Endothelial cell of umbilical vein (primary cell): ENCODE measurements around the gene KHSRP. TPM values are rescaled to one million over a fixed set of nuclear protein-coding genes. Genes with fewer than 3 reads are reported as not detected.

Source experiments
- BruUV-seq: library from RNA; stranded (reverse); fragments of 400-500 nt; replicated peaks from 2 replicates; lab custom pipeline; 2021; lab: Mats Ljungman, UMichigan
- CTCF ChIA-PET: fragments of 300-600, 350-600 bp; sonication (Branson Sonifier 250); formaldehyde crosslinking; loops from one replicate; lab custom pipeline; 2021; ENCODE audit warnings: antibody characterized with exemption, inconsistent platforms; lab: Charles Lee
- POLR2A ChIA-PET: fragments of 300-600, 350-600 bp; sonication (Branson Sonifier 250); formaldehyde crosslinking; loops from one replicate; lab custom pipeline; 2021; ENCODE audit warnings: antibody characterized with exemption, inconsistent platforms; lab: Charles Lee
- DNase-seq: peaks from one replicate; pipeline ENCODE4 v3.0.0-alpha.2; 2011; ENCODE audit warnings: low read depth, low spot score
- FAIRE-seq: peaks from 2 replicates; lab custom pipeline; 2011; peaks lifted over from hg19 to GRCh38; lab: Jason Lieb, UNC
- H2AFZ ChIP-seq: 2 replicates; pipeline ENCODE4 v1.6.0; 2012; ENCODE audit warnings: low read depth, low read length, control low read depth, inconsistent platforms
- H3K27ac ChIP-seq: 2 replicates; pipeline ENCODE4 v1.5.1; 2011; ENCODE audit warnings: low read depth, mild to moderate bottlenecking, control low read depth, low read length, moderate library complexity; ENCODE audit not compliant: insufficient read depth
- H3K27me3 ChIP-seq, 2 experiments: 2 replicates each; pipeline versions ENCODE4 v1.6.0 to v1.6.1; 2011; ENCODE audit warnings: low read length in 2 of 2, mixed read lengths in 1 of 2; ENCODE audit not compliant: control insufficient read depth in 2 of 2, insufficient read depth in 2 of 2
- H3K36me3 ChIP-seq, 2 experiments: 2 replicates in 1 of 2; 3 replicates in 1 of 2; pipeline ENCODE4 v1.5.1; 2011; ENCODE audit warnings: low read length in 2 of 2, mild to moderate bottlenecking in 1 of 2, moderate library complexity in 1 of 2; ENCODE audit not compliant: control insufficient read depth in 2 of 2, insufficient read depth in 2 of 2; ENCODE audit errors: extremely low read depth in 1 of 2
- H3K4me1 ChIP-seq: 3 replicates; pipeline ENCODE4 v1.5.1; 2011; ENCODE audit warnings: mild to moderate bottlenecking, low read length; ENCODE audit not compliant: control insufficient read depth, insufficient read depth; ENCODE audit errors: extremely low read depth
- H3K4me2 ChIP-seq: 2 replicates; pipeline ENCODE4 v1.6.1; 2011; ENCODE audit warnings: low read length, control low read depth, mixed read lengths; ENCODE audit not compliant: insufficient read depth
- H3K4me3 ChIP-seq, 3 experiments: fragments of 200-600 bp in 1 of 3; sonication (generic), shearing (Covaris generic) in 1 of 3; replicated peaks in 1 of 3; 2 replicates each; pipeline ENCODE4 v1.5.1; 2011 to 2016; ENCODE audit warnings: control low read depth in 3 of 3, low read length in 3 of 3, mild to moderate bottlenecking in 2 of 3, inconsistent platforms in 1 of 3, low read depth in 1 of 3, moderate library complexity in 1 of 3; ENCODE audit not compliant: insufficient read depth in 1 of 3
- H3K79me2 ChIP-seq: 2 replicates; pipeline ENCODE4 v1.6.0; 2012; ENCODE audit warnings: low read length, inconsistent platforms; ENCODE audit not compliant: control insufficient read depth, insufficient read depth
- H3K9ac ChIP-seq: replicated peaks from 2 replicates; pipeline ENCODE3; 2011; ENCODE audit warnings: low read length, control low read depth; ENCODE audit not compliant: insufficient read depth; ENCODE audit errors: extremely low read depth
- H3K9me1 ChIP-seq: replicated peaks from 3 replicates; pipeline ENCODE4 v1.6.0; 2011; ENCODE audit warnings: mild to moderate bottlenecking, low read length; ENCODE audit not compliant: control insufficient read depth, insufficient read depth; ENCODE audit errors: extremely low read depth
- H3K9me3 ChIP-seq: replicated peaks from 2 replicates; pipeline ENCODE4 v1.5.1; 2012; ENCODE audit warnings: low read length, inconsistent platforms; ENCODE audit not compliant: control insufficient read depth, insufficient read depth
- H4K20me1 ChIP-seq: replicated peaks from 2 replicates; pipeline ENCODE3; 2011; ENCODE audit warnings: mild to moderate bottlenecking, low read length; ENCODE audit not compliant: control insufficient read depth, insufficient read depth; ENCODE audit errors: extremely low read depth
- EZH2 ChIP-seq: IDR thresholded peaks from 2 replicates; pipeline ENCODE4 v1.6.1; 2012; ENCODE audit warnings: borderline replicate concordance, low read depth, mild to moderate bottlenecking, moderate library complexity, low read length, inconsistent platforms; ENCODE audit not compliant: severe bottlenecking
- JUN ChIP-seq: IDR thresholded peaks from 2 replicates; pipeline ENCODE4 v1.6.1; 2011; ENCODE audit warnings: borderline replicate concordance, low read depth; ENCODE audit not compliant: insufficient read length, insufficient read depth
- MYC ChIP-seq: IDR thresholded peaks from one replicate; pipeline ENCODE4 v1.6.1; 2011; ENCODE audit warnings: mild to moderate bottlenecking, low read depth, low read length
- POLR2A ChIP-seq: IDR thresholded peaks from 2 replicates; pipeline ENCODE4 v1.6.1; 2012; ENCODE audit warnings: low read depth, mild to moderate bottlenecking, control low read depth, low read length
- POLR2AphosphoS5 ChIP-seq: IDR thresholded peaks from 2 replicates; pipeline ENCODE4 v1.6.1; 2012; ENCODE audit warnings: low read depth, mild to moderate bottlenecking, control low read depth, low read length, moderate library complexity; ENCODE audit not compliant: insufficient read depth
- dilution Hi-C: fragments of 300-500 bp; cut with MboI; formaldehyde crosslinking; loops from one replicate; pipeline ENCODE4 v1.15.0; 2019; ENCODE audit warnings: low sequenced_read_pairs; ENCODE audit not compliant: extremely low pct_ligation_motif_present
- intact Hi-C: fragments of 100-400 bp; cut with micrococcal nuclease; formaldehyde crosslinking; loops from one replicate; pipeline ENCODE4 v1.10.0; 2022
- polyA plus RNA-seq, 4 experiments: library from polyadenylated mRNA; depleted of rRNA in 3 of 4; stranded (reverse) in 3 of 4; unstranded in 1 of 4; fragments of >200 nt; gene quantifications; 2 replicates each; pipeline versions ENCODE4 v1.2.1 to v1.2.3, GENCODE V29; 2011 to 2012; ENCODE audit warnings: missing spikeins in 1 of 4
- total RNA-seq: library from RNA; stranded (reverse); gene quantifications from 2 replicates; pipeline ENCODE4 v1.2.3, GENCODE V29; 2021
- TF ChIP-seq, protein P1 (sequence below): IDR thresholded peaks from 2 replicates; pipeline ENCODE4 v1.6.1; 2011; ENCODE audit not compliant: insufficient read depth, insufficient read length

The KHSRP gene
- total and polyA plus RNA-seq, 2 donors (not counting 3 experiments of a cell fraction or from before 2014, with no cell fraction given) = 98.3 to 372 TPM

DNA sequence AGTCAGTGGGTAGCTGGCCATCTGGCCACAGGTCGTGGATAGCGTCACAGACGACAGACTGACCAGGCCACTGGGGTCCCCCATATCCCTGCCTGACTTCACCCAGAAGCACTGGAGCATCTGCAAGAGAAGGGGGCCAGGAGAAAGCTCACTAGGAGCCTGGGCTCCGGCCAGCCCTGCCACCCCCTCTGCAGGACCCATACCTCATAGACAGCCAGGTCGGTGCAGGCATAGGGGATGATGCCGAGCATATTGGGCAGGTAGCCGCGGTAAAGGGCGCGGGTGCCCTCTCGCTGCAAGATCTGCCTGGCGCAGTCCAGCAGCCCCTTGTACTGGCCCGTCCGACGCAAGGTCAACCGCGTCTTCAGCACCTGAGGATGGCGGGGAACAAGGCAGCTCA, 2.5 kb upstream of the KHSRP start:
- Histone ChIP-seq H3K4me3 (no peak overlapping the region), H3K4me2 (no peak overlapping the region), H3K9me3 (no peaks in the 10 kb centered on the region), H4K20me1 (peaks cover 3% of the 10 kb centered on the region), H3K27ac (no peak overlapping the region), H3K9ac (no peak overlapping the region), H3K27me3 (no peaks in the 10 kb centered on the region), H3K9me1 (no peaks in the 10 kb centered on the region), H3K79me2 (peaks cover 21% of the 10 kb centered on the region), H2AFZ (no peak overlapping the region), H3K4me1 (peaks cover 8% of the 10 kb centered on the region), H3K36me3 (no peaks in the 10 kb centered on the region)
- DNase-seq = no peak
- ChIA-PET POLR2A (no interaction called here), CTCF (no interaction called here)
- dilution Hi-C loops (no loop called here), intact Hi-C loops (loop anchor here (10.0 kb wide), 2 partner anchors 262 to 308 kb away; partner anchors contain the start of genes GPR108 and TRIP10)
- TF ChIP-seq, protein P1, sequence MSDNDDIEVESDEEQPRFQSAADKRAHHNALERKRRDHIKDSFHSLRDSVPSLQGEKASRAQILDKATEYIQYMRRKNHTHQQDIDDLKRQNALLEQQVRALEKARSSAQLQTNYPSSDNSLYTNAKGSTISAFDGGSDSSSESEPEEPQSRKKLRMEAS = no peak
- TF ChIP-seq EZH2 = no peak
- no peak for TF ChIP-seq POLR2A
- no peak for TF ChIP-seq POLR2AphosphoS5
- TF ChIP-seq JUN = no peak
- TF ChIP-seq MYC = no peak
- BruUV-seq = no TSS peak
- FAIRE-seq = no peak
